ENCODE results near the gene KIF5C.

KIF5C gene

GRCh38 chr2:149023091-149023490, 148.1 kb downstream of the KIF5C start:
- POLR2A ChIA-PET, result no interaction called here
- CTCF ChIA-PET, result no interaction called here
- H3K9me3 ChIP-seq (ENCODE audit: control insufficient read depth, insufficient read depth, low read depth, low read length), result no peaks in the 10 kb centered on the region
- no peak overlapping the region for H3K27ac ChIP-seq (ENCODE audit: extremely low read depth, low read depth, low read length)
- H3K36me3 ChIP-seq (ENCODE audit: control insufficient read depth in 2 of 2, insufficient read depth in 1 of 2, low read length in 2 of 2), result peaks cover 0 to 16% of the 10 kb centered on the region in 2 experiments; a peak in 1 of 3 replicates
- H3K4me3 ChIP-seq (ENCODE audit: low read depth, low read length), result no peak overlapping the region
- TF ChIP-seq ZNF211 (tag by site-specific recombination; IDR thresholded peaks at IDR 0.05; ENCODE audit: low read depth) (no peak), ZNF560 (tag by site-specific recombination; IDR thresholded peaks at IDR 0.05; ENCODE audit: borderline replicate concordance) (no peak), ZNF513 (tag by site-specific recombination; IDR thresholded peaks at IDR 0.05) (no peak), ZBTB48 (tag by site-specific recombination; IDR thresholded peaks at IDR 0.05) (no peak), ZSCAN18 (tag by site-specific recombination; IDR thresholded peaks at IDR 0.05) (no peak), ZBTB17 (tag by site-specific recombination; IDR thresholded peaks at IDR 0.05) (no peak), ZNF596 (tag by site-specific recombination; IDR thresholded peaks at IDR 0.05) (no peak), ZNF701 (tag by site-specific recombination; IDR thresholded peaks at IDR 0.05) (no peak), HIC1 (tag by site-specific recombination; IDR thresholded peaks at IDR 0.05) (no peak), WT1 (tag by site-specific recombination; IDR thresholded peaks at IDR 0.05) (no peak), KLF17 (tag by site-specific recombination; IDR thresholded peaks at IDR 0.05) (no peak), ZNF138 (tag by site-specific recombination; IDR thresholded peaks at IDR 0.05; ENCODE audit: borderline replicate concordance) (no peak), ZNF777 (tag by site-specific recombination; IDR thresholded peaks at IDR 0.05; ENCODE audit: borderline replicate concordance) (no peak), ZNF266 (tag by site-specific recombination; IDR thresholded peaks at IDR 0.05; ENCODE audit: low read depth) (no peak), ZNF366 (tag by site-specific recombination; conservative IDR thresholded peaks at IDR 0.05) (no peak), SP3 (tag by site-specific recombination; IDR thresholded peaks at IDR 0.05) (no peak), ZNF398 (tag by site-specific recombination; IDR thresholded peaks at IDR 0.05) (no peak), ZNF280C (tag by site-specific recombination; IDR thresholded peaks at IDR 0.05) (no peak), ZNF518A (tag by site-specific recombination; conservative IDR thresholded peaks at IDR 0.05; ENCODE audit: low read depth) (no peak)
- H3K4me1 ChIP-seq (ENCODE audit: control insufficient read depth, insufficient read depth, low read length), result 0 out of 2 replicates have a peak, but pooled peaks cover 2% of the 10 kb centered on the region
